Ureter (tissue), 1 donor: Measurements from ENCODE around the gene COPS8. TPM values are rescaled to one million over a fixed set of nuclear protein-coding genes. Genes with fewer than 3 reads are reported as not detected.
A peak's percentile ranks its signal among the peaks of the same experiment; 100 is the strongest.

Source experiments
- DNase-seq: peaks from one replicate; pipeline ENCODE4 v3.0.0-alpha.2; 2020; ENCODE audit warnings: low spot score
- total RNA-seq: library from RNA; stranded (reverse); gene quantifications from one replicate; pipeline ENCODE4 v1.2.4, GENCODE V29; 2023
- donor health status: DM: yes; HTN: yes; CAD: no.

The COPS8 gene
- total RNA-seq, 1 donor from 2014 or later, result 46.1 TPM

DNA sequence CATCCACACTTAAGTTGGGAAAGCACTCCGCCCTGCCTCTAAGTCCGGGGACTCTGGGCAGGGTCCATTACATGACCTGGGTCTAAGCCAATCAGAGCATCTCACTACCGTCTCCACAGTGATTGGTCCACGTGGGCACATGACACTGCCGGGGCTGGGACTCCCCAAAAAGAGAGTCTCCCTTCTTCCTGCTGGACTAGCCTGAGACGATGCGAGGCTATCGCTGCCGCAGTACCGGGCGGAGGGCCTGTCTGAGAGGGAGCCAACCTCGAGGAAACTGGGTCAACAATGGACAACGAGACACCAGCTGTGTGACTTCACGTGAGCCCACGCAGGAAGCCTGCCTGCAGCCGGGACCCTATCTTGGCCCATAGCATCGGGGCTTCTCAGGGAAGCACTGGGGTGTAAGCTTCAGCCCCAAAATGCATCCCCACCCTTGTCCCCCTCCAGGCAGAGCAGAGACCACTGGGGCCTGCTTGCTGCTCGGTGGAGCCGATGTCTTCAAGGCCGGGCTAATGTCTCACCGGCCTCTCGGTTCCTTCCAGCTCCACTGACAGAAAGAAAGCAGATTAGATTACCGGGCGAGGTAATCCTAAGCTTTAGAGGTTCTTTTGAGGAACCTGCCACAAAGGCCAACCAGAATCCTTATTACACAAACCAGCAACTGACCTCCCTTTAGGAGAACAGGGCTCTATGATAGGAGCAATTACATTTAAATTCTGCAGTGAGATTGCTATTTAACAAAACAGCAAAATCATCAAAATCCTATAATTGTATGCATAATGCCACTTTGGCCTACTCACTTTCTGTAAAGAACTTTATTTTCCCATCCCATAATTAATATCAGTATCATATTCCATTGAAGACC is 21.3 kb upstream of the COPS8 start:
- DNase-seq, result no peak

DNA sequence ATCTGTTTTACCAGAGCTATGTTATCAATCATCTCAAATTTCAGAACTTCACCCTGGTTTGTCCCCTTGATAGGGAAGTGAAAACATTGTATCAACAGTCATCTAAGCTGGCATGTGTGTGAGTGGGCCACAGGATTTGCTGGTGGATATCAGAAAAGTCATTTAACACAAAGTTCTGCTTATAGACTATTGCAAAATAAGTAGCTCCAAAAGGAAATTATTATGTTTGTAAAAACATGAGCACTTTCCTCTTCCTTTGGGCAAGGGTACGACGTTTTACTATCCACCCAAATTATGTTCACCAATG is 20.7 kb upstream of the COPS8 start:
- DNase-seq, result no peak

- DNase-seq, result no peak
Observed at GRCh38 chr2:237066396-237066795, 19.3 kb upstream of the COPS8 start.

DNA sequence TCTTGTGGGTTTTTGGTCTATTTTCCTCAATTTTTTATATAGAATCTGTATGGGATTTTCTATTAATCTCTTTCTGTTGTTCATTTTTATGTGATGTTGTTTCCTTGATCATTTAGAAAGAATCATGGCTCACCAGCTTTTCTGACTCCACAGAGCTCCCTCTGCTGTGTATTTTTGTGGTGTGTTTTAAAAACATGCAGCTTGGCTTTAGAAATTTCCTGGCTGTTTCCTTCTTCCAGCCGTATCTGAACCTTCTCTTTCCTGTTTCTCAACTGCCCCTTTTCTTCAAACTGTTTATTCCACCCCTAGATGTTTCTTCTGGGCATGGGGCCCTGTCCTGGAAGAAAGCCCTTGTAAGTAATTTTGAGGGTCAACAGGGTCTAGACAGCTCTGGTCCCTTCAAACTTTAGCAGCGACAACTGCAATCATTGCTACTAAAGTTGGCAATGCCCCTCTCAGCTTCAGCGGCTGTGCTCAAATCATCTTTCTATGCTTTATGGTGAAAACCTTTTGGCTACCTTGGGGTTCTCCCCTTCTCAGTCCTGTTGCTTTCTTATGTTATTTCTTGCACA is 17.6 kb upstream of the COPS8 start:
- DNase-seq, result no peak

GRCh38 chr2:237072067-237072931 is 13.4 kb upstream of the COPS8 start:
- DNase-seq, result peak; percentile 75

DNA sequence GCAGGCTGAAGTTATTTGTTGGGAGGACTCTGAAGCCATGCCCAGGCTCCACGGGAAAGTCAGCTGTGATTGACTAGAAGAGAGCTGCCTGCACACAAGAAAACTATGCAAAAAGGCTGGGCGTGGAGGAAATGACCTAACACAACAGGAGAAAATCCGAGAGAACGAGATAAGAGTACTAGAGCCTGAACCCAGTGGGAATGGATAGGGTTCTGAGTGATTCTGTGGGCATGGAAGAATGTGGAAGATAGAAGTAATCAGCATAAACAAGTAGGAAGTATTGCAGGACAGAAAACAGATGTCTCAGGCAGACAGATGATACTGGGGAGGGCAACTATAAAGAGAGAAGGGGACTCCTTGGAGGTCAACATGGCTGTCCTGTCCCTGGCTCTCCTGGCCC is 12.1 kb upstream of the COPS8 start:
- DNase-seq, result no peak

DNA sequence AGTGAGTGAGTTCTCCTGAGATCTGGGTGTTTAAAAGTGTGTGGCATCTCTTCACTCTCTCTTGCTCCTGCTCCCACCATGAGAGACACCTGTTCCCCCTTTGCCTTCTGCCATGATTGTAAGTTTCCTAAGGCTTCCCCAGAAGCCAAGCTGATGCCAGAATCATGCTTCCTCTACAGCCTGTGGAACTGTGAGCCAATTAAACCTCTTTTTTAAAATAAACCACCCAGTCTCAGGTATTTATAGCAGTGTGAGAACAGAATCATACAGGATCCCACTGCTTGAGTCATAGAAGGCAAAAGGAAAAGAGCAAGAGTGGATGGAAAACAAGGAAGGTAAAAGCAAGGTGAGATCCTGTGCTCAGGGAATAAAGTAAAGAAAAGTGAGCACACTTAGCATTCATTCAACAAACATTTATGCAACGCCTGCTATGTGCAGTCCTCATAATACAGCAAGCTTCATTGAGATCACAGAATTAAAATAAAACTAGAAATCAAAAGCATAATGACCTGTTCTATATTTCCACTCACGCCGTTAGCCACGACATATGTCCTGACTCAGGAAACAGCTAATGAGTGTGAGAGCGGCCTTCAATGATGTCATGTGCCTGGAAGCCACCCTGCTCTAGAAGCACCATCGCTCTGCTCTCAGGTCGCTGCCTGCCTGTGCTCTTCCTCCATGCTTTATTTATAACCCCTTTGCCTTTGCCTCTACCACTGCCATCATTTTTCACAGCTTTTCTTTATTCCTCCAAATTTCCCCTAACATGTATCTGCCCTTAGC is 11.3 kb upstream of the COPS8 start:
- DNase-seq, result no peak

DNA sequence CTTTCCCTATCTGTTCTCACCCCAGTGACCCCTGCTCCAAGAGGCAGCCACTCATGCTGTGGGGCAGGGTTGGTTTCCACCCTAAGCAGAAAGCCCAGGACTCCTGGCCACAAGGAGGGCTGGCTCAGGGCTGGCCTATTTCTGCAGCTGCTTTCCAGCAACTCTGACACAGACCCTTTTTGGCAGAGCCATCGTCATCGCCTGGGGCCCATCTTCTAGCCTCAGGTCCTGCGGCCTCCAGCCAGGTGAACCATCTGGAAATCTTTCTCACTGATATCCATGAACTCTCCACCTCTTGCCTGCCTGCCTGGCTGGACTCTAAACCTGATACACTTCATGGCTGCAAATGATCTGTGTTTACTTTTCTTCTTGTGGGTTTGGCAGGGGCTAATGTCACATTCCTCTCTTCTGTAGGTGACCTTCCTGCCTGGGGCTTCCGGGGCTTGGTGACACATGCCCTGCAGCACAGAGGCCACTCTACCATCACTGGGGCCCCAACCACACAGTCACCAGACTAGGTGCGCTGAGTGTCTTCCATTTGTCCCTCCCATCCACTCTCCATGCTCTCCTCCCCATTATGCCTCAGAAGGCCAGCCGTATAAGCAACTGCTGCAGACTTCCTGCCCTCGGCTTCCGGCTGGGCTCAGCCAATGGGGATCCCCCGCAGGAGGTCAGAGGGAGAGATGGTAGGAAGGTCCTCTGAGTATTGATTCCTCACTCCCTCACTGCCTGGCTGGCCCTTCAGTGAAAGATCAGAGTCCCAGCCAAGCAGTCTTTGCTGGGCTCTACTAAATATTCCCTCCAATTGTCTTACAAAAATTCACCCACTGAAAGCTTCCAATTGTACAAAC is 9.7 kb upstream of the COPS8 start:
- DNase-seq, result no peak

- DNase-seq, result no peak
Observed at GRCh38 chr2:237081596-237081995, 4.1 kb upstream of the COPS8 start.

- no peak for DNase-seq
Observed at GRCh38 chr2:237083026-237083425, 2.7 kb upstream of the COPS8 start.

GRCh38 chr2:237084444-237084843 is 1.2 kb upstream of the COPS8 start:
- no peak for DNase-seq

- no peak for DNase-seq
Observed at GRCh38 chr2:237090906-237091305, 5.2 kb downstream of the COPS8 start.

DNA sequence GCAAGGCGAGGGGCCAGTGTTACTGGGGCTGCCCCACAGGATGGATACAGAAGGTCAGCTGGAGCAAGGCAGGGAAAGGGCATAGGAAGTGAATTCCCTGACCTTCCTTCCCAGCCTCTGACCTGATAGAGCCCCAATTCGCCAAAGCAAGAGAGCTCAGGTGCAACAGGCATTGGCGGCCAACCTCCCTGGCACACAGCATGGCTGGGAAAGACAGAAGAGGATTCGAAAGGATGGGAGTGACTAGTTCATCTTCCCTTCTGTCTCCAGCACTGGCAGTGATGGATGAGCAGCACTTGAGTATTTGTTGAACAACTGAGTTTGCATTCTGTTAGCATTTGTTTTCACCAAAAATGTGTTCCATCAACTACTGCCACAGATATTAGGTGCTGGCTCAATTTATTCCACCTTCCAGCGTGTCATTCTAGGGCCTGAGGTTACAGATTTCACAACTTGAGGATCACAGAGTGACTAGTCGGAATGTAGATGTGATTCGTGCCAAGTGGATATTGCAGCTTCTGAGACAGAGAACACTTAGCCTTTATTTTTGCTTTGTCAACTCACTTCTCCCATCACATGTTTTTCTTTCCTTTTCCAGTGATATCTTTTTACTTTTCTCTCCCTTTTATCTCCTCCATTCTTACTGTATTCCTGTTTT is 6.2 kb downstream of the COPS8 start:
- DNase-seq, result no peak

DNA sequence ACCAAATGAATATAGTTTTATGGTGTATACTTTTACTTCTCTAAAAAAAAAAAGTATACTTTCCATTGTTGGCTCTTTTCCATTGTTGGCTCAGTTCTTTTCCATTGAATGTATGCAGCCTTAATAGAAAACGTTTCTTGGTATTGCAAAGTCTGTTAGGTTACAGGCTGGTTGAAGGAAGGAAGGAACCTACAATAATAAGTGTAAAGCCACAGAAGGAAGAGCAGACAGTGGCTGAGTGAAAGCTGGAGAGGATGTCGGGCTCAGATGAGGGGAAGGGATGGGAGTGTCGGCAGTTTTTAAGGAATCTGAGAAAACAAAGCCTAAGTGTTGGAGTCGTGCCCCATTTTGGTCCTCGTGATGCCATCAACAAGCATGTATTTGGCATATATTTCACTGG is 6.8 kb downstream of the COPS8 start:
- DNase-seq, result no peak

DNA sequence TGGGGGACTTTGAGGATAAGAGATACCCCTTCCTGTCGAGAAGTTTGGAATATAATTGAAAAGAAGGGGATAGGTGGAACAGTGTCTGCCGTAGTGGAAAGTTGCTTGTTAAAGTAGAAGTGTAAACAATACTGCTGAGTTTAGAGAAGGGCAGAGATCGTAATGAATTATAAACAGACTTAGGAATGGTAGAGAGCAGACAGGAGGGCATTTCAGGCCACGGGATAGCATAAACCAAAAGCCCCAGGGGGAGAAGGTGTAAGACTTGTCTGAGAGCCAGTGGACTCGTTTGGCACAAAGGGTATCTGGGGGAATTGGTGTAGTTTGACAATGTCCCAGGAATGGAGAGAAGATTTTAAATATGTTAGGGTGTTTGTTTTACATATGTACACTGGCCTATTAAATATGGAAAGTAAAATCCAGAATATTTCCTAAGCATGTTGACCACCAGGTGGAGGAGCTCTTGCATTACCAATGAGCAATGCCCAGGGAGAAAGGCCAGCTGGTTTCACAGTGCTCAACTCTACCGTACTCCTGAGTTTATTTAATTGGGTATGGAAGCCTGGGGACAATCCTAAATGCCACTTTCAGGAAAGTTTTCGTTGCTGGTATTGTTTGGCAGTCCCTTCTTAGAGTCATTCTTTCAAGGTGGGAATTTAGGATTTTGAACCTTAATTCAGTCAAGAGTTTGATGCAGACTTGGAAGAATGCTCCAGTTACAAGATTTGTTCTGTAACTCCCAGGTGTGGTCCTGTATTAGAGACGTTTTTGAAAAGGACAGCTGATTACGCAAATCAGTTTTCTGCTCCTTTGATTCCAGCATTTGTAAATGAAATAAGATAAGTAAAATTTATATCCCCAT is 7.5 kb downstream of the COPS8 start:
- no peak for DNase-seq

DNA sequence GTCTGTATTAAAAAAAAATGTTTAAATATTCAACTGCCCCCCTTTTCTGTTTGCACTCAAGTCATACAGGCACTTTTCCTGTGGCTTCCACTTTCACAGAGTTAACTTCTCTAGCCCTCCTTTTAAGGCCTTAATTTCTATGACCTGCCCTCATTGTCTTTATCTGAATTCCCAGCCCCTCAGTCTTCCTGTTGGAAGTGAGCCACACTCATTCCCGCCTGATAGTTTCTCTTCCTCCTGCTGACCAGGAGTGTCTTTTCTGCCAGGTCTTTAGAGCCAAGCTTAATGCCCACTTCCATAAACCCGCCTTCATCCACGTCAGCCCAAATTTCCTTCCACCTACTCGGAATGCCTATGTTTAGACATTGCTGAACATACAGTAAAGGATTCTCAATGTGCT is 10.5 kb downstream of the COPS8 start:
- DNase-seq, result no peak

GRCh38 chr2:237096911-237097310 is 11.2 kb downstream of the COPS8 start:
- no peak for DNase-seq

- DNase-seq, result no peak
Observed at GRCh38 chr2:237097326-237097910, 11.7 kb downstream of the COPS8 start.
